SW 1271 (cell line): ENCODE measurements around the gene MTIF3.

Experiments
- DNase-seq, 2 experiments: peaks; one replicate each; lab custom pipeline; 2025; lab: John Stamatoyannopoulos, UW

The MTIF3 gene

DNA sequence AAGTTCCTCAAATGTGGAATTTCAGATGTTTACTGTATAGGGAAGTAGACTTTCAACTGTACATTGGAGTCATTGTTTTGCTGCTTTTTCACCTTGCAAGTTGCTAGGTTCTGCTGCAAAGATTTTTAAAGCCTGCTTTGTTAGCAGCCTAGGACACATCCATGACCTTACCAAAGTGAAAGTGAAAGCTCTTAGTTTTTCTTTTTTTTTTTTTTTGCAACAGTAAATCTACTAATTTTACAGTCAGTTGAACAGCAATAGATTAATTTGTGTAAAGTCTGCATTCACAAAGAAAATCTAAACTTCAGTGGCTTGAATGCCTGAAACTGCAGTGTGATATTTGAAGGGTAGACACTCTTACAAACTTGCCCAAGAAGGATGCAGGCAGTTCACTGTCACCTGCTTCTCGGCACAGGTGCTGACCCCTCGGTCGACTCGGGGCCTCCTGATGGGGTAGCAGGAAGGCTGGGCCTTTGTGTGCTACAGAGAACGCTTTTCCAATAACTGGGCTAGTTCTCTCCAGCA is 5.0 kb upstream of the MTIF3 start:
- no peak for DNase-seq

DNA sequence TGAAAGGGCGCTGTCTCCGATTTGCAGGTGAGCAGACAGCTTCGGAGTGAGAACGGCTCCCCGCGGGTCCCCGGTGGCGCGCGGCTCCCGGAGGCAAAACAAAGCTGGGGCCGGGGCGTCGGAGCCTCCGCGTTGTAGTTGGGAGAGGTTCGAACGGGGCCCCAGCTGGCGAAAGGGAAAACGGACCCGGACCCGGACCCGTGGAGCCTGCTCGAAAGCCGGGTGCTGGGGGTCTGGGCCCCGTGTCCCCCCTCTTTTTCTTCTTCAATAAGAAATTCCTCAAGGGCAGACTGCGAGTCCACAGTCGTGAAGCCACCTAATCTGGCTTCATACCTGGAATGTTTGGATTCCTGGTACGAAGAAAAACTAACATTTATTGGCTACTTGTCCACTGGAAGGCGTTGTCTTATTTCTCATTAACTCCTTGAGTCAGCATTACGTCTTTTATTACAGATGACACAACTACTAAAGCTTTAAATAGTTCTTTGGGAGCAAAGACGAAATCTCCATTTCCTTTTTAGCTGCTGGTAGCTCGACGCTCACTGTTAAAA is 632 bp upstream of the MTIF3 start:
- peak in 1 of 2 experiments; percentile 25 for DNase-seq

DNA sequence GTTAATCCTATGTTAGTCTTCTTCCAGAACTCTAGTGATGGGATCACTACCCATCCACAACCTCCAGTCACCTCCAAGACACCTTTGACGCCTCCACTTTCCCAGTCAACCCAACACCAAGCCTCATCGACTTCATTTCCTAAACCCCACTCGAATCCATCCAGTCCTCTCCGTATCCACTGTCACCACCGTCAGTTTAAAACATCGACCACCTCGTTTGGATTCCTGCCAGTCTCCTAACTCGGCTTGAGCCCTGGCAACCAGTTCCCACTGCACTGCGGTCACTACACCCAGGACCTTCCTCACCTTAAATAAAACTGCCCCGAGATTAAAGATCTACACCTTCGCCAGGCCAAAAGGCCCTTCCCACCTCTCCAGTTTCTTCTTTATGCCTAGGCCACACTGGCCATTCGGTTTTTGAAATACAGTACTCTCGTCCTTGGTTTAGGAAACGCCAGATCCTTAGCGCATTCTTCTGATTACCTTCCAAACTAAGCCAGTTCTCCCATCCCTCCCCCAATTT is 1.2 kb downstream of the MTIF3 start:
- no peak for DNase-seq

DNA sequence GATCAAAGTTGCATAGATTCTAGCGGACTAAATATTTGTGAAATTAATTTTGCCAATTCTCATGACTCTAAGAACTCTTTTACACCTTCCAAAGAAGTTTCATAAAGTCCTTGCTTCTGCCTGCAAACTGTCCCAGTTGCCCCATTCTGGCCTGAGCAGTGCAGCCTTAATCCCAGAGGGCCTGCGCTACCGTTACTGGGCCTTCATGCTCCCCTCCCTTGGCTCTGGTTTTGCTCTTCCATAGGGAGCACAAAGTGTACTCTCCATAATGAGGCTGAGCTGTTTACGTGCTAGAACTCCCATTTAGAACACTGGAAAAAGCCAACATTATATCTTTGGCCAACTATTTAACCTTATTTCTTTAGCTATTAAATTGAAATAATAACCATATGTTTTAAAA is 2.1 kb downstream of the MTIF3 start:
- DNase-seq: no peak

DNA sequence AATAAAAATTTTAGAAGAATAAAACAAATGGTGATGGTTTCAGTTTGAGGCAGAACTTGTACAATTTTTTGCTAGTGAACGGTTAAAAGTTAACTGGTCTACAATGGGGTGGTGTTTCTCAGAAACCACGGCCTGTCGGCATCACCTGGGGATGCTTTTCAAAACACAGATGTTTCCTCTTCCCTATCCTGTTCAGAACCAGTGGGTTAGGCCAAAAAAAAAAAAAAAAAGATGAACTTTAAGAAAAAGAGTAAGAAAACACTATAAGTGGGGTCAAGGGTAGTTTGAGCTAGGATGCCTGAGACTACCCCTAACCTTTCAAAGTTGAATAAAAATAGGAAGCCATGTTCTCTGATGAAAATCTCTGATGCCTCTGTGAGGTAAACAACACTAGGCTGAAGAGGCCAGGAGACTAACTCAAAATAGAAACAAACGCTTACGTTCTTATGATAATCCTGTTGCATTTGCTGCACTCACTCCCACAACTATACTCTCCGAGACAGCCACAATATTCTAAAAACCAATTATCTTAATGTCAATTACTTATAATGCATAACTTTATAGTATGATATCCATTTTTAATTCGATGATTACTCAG is 3.3 kb downstream of the MTIF3 start:
- DNase-seq: no peak

DNA sequence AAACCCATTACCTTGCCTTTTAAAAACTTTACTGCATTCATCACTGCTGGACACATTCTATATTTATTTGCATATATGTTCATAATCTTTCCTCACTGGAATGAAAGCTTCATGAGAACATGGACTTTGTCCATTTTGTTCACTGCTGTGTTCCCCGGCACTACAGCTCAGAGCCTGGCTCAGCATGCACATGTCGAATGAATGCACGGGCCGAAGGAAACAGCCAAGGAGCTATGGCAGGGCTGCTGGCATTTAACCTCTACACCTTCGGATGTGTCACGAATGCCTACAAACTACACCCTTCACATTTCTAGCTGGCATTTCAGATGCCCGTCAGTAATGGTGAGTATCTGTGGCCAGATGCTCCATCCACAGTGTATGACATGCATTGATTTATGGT is 7.6 kb downstream of the MTIF3 start:
- no peak for DNase-seq

DNA sequence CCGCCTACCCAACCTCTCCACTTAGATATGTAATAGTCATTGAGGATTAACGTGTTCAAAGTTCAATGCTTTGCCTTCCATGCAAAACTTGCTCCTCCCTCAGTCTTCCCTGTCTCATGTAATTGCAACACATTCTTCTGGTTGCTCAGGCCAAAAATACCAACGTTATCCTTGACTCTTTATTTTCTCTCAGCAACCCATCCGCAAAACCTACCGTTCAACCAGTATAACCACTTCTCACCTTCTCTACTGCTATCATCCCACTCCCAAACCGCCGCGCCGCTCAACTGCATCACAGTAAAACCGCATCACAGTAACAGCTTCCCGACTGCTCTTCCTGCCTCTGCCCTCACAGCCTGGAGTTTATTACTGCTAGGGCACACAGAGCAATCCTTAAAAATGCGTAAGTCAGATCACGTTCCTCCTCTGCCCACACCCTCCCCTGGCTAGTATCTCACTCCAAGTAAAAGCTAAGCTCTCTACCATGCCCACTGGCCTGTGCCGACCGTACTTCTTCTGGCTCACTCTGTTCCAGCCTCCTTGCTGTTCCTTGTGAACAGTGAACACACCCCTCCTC is 8.2 kb downstream of the MTIF3 start:
- DNase-seq: no peak

DNA sequence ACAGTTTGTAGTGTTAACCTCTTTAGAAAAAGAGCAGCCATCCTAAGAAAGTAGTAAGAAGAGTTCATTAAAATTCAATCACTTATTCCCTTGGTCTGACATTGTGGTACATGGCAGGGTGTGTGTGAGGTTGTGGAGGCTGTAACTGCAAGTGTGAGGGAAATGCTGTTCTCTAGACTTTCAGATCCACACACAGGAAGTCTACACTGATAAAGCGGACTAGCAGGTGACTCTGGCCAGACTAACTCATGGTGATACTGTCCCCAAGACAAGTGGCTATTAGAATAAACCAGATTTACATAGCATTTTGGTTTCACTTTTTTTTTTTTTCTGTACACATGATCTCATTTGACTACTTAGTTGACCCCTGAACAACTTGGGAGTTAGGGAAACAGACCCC is 10.0 kb downstream of the MTIF3 start:
- DNase-seq: no peak

DNA sequence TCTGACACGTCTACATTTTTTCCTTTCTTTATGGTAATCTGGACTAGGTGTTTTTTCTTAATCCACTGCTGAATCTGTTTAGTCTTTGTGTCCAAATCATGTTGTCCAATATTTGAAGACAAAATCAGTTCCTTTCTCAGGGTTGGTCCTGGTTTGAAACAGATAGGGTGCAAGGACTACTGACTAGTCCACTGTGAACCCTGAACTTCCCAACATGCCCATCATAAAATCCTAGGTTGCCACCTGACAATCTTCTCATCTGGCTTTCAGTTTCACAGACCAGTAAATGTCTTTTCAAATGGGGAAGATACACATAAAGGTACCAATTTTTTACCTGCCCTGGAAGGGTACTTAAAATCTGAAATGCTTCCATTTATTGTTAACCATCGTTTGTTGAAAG is 13.2 kb downstream of the MTIF3 start:
- no peak for DNase-seq

DNA sequence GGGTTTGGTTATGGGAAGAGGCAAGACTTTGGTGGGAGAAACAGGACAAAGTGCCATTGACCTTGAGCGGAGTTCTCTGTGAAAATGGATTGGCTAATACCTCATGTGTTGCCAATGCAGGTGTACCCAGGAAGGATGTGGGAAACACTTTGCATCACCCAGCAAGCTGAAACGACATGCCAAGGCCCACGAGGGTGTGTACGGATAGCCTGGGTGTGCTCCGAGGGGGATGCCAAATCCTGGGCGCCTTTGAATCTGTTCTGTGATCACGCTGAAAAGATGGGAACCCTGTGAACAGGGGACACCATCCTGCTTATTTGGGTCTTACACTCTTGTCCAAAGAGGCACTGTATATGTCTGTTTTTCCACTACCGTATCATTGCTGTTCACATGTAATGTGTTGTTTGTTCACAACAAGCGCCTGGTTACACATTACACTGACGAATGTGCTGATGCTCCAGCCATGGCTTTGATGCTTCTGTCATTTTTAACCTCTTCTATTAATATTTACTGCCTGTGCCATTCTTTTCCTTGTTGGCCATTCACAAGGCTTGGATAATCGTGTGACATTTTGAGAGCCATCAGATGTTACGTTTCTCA is 17.7 kb downstream of the MTIF3 start:
- no peak for DNase-seq

DNA sequence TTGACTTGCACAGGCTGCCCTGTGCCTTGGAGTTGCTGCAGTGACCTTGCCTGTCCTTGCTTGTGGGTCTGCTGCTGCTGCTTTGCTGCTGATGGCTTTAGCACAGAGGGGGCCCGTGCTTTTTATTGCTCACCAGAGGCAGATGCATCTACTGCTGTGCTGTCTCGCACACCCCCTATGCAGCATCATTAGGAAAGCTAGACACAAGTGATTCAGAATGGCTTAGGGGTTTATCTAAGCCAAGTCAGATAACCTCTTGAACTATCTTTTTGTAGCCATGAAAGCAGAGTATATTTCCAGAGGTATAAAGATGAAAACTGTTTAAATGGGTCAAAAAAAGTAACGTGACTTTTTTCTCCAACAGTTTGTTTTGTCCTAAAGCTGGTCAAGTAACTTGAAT is 18.2 kb downstream of the MTIF3 start:
- no peak for DNase-seq

DNA sequence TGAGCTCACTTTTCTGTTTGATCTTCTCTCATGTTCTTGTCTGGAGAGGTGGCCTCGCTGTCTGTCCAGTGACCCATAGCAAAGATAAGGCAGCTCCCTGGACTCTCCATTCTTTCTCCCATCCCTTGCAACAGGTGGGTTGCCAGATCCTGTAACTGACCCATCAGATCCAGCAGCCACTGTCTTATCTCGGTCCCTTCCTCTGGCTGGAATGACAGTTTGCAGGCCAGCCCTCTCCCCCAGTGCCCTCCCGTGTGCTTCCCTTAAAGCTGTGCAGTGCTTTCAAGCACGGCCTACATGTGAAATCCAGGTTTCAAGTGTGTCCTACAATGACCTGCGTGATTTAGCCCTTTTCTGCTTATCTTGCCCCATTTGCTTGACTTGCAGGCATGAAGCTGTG is 22.2 kb downstream of the MTIF3 start:
- no peak for DNase-seq

DNA sequence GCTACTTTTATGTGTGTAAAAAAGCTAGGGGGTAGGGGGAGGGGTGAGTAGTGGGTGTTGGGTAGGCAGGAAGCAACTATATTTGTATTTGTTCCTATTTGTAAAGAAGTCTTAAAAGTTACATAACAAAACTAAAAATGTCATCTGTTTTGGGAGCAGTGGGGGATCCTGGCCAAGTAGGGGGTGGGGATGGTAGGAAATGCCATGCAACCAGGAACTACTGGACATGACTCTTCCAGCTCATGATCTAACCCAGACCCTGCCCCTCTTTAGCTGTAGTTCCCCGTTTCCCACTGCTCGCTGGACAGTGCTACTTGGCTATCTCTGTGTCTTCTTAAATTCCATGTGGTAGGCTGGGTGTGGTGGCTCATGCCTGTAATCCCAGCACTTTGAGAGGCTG is 22.7 kb downstream of the MTIF3 start:
- no peak for DNase-seq

DNA sequence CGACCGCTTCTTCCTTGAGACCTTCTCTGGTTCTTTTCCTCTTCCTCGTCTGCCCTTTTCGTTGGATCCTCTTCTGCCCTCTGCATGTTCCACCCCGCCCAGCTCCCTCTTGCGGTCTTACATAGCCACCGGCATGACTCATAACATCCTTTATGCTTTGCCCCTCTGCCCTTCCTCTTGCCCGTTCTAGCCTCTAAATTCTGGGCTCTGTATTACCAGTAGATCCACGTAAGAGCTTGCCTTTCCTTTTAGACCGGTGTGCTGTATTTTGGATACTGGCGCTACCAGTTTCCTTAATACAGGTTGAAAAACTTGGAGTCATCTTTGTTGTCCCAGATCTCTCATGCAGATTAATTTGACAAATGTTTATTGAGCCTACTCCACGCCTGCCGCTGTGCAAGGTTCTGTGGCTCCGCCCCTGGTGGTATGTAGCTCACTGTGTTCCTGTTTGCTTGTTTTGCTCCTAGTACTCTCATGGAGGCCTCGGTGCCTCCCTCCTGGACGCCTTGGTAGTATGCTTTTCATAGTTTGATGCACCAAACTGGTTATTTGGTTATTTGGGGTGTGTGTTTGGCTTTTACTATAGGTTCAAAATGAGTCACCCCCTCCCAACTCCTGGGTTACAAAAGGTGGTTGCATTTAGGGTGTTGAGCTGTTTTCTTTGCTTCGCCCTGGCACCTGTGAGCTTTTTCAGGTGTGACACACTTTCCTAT is 24.3 kb downstream of the MTIF3 start:
- DNase-seq: peak; percentile 49 to 86

DNA sequence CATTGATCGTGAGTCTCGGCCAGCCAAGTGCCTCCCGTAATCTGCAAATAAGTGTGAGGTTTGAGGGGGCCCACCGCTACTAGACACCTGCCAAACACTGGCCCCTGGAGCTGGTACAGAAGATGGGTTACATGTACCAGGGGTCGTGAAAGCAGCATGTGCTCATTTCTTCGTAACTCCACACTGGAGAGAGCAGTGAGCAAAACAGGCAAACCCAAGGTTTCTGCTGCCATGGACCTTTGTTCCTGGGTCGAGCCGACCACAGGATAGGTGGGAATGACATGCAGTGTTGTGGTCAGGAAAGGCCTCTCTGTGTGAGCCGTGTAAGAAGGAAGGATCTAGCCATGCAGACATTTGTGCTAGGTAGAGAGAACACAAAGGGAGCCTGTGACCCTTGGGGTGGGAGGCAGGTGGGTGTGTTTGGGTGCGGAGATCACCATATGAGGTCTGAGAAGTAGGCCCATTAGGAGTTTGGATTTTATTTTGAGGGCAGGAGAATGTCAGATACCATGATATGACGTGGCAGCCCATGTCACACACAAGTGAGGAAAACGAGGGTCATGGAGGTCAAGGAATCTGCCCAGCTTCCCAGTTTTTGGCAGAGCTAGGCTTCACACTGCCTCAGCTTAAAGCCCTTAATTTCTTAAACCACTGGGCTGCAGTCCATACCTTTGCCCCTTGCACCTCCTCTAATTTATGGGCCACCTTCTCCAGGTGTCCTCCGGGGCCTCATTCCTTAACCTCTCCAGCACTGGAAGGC is 25.0 kb downstream of the MTIF3 start:
- DNase-seq: peak in 1 of 2 experiments; percentile 43

DNA sequence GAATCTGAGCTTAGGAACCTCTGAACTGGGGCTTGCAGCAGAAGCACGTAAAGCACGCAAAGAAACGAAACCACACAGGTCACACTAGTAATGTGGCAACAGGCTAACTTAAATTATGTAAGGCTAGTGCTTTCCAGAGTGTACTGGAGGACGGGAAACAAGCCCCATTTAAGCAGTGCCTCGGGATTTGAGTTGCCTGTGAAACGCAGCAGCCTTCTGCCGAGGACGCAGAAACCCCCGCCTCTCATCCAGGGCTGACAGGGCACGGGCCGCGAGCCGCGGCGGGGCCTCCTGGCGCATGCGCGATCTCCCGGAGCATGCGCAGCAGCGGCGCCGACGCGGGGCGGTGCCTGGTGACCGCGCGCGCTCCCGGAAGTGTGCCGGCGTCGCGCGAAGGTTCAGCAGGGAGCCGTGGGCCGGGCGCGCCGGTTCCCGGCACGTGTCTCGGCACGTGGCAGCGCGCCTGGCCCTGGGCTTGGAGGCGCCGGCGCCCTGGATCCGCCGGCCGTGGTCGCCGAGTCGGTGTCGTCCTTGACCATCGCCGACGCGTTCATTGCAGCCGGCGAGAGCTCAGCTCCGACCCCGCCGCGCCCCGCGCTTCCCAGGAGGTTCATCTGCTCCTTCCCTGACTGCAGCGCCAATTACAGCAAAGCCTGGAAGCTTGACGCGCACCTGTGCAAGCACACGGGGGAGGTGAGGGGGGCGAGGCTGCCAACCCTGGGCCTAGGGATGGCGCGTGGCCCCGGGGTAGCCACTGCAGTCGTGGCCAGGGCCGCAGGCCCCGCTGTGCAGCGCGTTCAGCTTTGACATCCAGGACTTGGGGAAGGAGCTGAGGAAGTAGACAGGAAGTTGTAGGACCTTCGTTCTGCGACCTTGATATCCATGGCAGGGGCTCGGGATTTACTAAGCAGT is 25.9 kb downstream of the MTIF3 start, which contains the start of gene GTF3A:
Gene GTF3A, plus strand, starts transcription at position 374 of the 912 bp plus-strand sequence.
- DNase-seq: peak; percentile 41 to 81

DNA sequence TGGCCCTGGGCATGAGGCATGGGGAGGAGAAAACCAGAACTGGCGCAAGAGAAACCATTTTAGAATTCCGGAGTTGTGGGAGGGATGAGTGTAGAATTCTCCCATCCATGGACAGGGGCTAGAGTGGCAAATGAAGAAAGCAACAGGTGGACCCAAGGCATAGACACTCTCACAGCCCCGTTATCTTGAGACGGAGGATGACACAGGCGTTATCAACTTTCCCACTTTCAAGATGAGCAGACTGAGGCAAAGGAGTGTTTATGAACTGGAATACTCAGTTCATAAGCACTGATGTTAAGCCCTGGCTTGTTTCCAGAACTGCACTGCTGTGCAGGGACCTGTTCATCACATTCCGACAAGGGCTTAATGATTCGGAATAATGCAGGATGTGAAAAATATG is 27.0 kb downstream of the MTIF3 start:
- DNase-seq: no peak

DNA sequence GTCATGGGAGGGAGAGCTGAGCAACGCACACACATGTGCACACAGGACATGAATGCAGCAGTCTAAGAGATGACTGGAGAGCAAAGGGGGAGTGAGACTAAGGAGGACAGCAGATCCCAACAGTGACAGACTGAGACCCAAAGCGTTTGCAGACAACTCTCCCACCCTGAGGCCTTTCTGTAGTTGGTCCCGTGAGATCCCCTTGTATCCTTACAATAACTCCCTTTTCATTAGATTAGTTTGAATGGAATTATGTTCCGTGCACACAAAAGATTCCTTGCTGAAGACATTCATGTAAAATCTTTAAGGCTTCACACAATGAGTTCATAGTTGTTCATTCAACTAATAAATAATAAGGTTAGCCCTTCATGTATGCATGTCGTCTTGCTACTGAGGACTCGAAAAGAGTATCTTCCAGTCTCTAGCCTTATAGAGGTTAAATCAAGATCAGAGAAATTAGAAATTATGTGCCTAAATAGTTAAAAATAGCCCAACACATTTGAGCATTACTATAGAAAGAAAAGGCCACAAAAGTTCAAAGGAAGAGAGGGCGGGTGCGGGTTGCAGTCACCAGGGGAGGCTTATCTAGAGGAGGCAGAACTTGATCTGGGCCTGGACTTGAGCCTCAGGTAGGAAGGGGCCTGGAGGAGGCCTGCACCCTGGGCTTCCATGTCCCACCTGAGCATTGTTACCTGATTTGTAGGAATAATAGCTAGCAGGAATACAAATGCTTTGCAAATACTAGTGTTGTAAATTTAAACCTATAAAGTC is 29.1 kb downstream of the MTIF3 start:
- DNase-seq: no peak

DNA sequence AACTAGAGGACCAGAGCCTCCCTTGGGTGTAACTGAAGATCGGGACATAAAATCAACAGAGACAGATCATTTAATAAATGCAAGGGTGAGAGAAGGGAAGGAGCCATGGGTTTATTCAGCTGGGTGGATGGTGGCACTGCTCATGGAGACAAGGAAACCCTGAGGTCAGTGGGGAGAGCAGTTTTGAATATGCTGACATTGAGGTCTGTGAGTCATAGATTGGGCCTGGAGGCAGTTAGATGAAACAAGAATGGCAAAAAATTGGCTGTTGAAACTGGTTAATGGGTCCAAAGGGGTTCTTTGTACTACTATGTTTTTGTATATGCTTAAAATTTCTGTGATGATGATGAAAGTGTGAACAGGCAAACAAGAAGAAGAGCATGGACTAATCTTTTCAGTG is 31.0 kb downstream of the MTIF3 start:
- no peak for DNase-seq

DNA sequence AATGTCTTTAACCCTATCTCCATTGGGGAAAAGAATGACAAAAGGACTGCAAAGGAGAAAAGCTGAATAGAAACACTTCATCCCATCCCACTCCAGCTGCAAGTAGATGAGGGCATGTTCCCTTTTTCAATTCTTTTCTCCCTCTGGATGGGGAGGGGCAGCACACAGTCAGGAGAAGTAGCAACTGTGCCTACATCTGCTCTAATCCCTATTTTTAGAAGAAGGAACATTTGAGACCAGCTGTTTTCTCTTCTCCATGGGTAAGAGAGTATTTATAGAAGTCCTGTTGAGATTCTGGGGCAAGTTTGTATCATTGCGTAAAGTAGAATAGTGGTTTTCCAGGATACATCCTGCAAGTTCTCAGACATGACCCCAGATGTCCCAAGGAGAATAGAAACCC is 35.2 kb downstream of the MTIF3 start:
- DNase-seq: no peak
